Psoas muscle (tissue), 8 donors: ENCODE data around the gene STT3B. TPM values are rescaled to one million over a fixed set of nuclear protein-coding genes. Genes with fewer than 3 reads are reported as not detected.
"Not testable (repeated sequence)": the region's sequence is repeated elsewhere in the genome, so short reads cannot be mapped to it uniquely, and the experiment has no call there.

Experiments
- ATAC-seq, 4 donors: fragments of 200-7000 bp; cut with Tn5 transposase; one replicate each; pipeline ENCODE4 v1.9.1; 2020; ENCODE audit warnings: moderate library complexity in 3 of 4, mild to moderate bottlenecking in 2 of 4
- DNase-seq, 2 donors: peaks; one replicate each; pipeline ENCODE4 v3.0.0-alpha.2; 2020
- H3K27ac ChIP-seq: fragments of 200-600 bp; one replicate; pipeline ENCODE4 v1.8.0; 2022
- H3K27me3 ChIP-seq, 3 donors: fragments of 200-600 bp in 1 of 3; one replicate each; pipeline versions ENCODE4 v1.6.1 to v1.8.0; 2013 to 2022; ENCODE audit warnings: low read length in 2 of 3, mild to moderate bottlenecking in 2 of 3, moderate library complexity in 1 of 3; ENCODE audit not compliant: insufficient read depth in 3 of 3
- H3K36me3 ChIP-seq, 2 donors: fragments of 200-600 bp in 1 of 2; one replicate each; pipeline versions ENCODE4 v1.6.1 to v1.8.0; 2013 to 2022; ENCODE audit warnings: low read depth in 1 of 2, mild to moderate bottlenecking in 1 of 2, moderate library complexity in 1 of 2; ENCODE audit not compliant: insufficient read depth in 1 of 2
- H3K4me1 ChIP-seq: fragments of 200-600 bp; one replicate; pipeline ENCODE4 v1.8.0; 2022
- H3K4me3 ChIP-seq: fragments of 200-600 bp; one replicate; pipeline ENCODE4 v1.8.0; 2022; ENCODE audit warnings: mild to moderate bottlenecking
- H3K9me3 ChIP-seq: fragments of 200-600 bp; one replicate; pipeline ENCODE4 v1.8.0; 2022
- CTCF ChIP-seq: fragments of 200-600 bp; IDR thresholded peaks from one replicate; pipeline ENCODE4 v1.8.0; 2022; ENCODE audit warnings: antibody characterized with exemption
- WGBS, 3 donors: extraction: QIAGEN DNeasy Blood & Tissue Kit; methylation state at CpG; one replicate each; pipeline versions ENCODE4 v1.1.6 to v1.1.7; 2013; 5-methylcytosine and 5-hydroxymethylcytosine counted together
- intact Hi-C, 2 donors: fragments of 100-400 bp; cut with DNase I; formaldehyde crosslinking; loops; one replicate each; pipeline versions ENCODE4 v1.11.0 to v1.14.2; 2022
- polyA plus RNA-seq, 3 donors: library from polyadenylated mRNA; stranded (reverse); fragments of 200-250 nt; gene quantifications; one replicate each; pipeline ENCODE4 v1.2.3, GENCODE V29; 2013
- total RNA-seq, 4 donors: library from RNA; stranded (reverse); fragmentation: NEBNext Ultra II Directional in 2 of 4; extraction: Animal tissue kit (Norgen Biotek cat#: 25700) in 2 of 4; gene quantifications; one replicate each; pipeline versions ENCODE4 v1.2.1 to v1.2.4, GENCODE V29; 2021 to 2023
- donor health status: healthy with polysubstance abuse.
- donor health status: DM: no; HTN: no; CAD: no; lungs with moderate emphysema.
- donor health status: Bipolar disorder and iron deficiency.
- donor health status: healthy.
- donor health status: DM: yes; HTN: yes; CAD: no.
- donor health status: DM: no; HTN: no; CAD: no.
- donor health status: DM: no; HTN: no; CAD: no.
- donor health status: DM: yes; HTN: yes; CAD: no.

STT3B gene
- total and polyA plus RNA-seq, 7 donors = 33.8 to 95.5 (median 56.9) TPM

DNA sequence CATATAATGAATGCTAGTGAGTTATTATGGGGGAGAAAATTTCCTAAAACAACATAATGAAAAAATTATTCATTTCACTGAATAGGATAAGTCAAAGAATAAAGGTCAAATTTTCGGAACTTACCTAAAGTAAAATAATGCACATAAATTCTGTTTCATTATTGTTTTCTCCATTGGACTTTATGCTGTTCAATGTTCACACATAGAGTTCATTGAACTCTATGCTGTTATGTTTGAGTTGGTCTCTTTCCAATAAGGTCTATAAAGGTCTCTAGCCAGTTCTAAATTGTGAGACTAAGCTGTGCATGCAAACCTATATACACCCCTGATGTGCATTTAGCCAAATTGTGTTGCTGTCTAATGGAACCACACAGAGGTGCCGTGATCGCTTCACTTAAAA is 28.5 kb upstream of the STT3B start:
- H3K4me1 ChIP-seq = no peaks in the 10 kb centered on the region
- intact Hi-C loops = no loop called here
- TF ChIP-seq CTCF = no peak
- ATAC-seq = no peak
- no peaks in the 10 kb centered on the region for H3K9me3 ChIP-seq
- no peaks in the 10 kb centered on the region for H3K36me3 ChIP-seq
- H3K27ac ChIP-seq = no peak overlapping the region
- DNase-seq = no peak
- peaks cover 0 to 3% (median 2%) of the 10 kb centered on the region in 3 donors for H3K27me3 ChIP-seq
- WGBS, 3 donors = 95 to 98% (median 96%) methylated on average over 3 of the region's 3 CpGs
- no peak overlapping the region for H3K4me3 ChIP-seq

DNA sequence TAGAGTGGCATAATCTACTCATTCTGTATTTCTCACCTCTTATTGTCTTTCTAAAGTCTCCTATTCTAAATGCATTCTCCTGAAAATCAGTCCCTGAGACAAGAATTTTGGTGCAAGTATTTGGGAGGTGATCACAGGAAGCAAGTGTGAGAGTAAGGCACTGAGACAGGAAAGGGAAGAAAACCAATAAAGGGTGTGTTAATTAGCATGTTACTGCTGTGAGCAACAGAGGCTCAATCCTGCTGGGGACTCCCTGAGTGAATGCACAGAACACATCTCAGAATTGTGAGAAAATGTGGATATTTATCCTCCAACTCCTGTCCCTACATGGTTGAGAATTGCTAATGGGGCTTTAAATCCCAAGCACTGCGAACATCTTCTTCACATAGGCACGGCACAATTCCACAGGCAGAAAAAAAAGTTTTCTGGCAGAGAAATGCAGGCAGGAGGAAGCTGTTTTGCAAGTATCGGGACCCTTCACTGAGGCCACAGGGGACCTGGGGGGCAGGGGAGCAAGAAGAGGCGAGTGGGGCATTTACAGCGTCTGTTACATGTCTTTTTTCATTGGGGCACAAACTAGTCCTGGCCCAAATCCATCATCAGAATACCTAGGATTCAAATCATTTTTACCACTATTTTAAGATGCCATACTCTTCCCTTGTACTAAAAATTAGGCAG is 27.2 kb upstream of the STT3B start:
- DNase-seq (no peak), ATAC-seq (no peak)
- H3K27ac ChIP-seq = no peak overlapping the region
- H3K4me3 ChIP-seq = no peak overlapping the region
- H3K36me3 ChIP-seq = no peaks in the 10 kb centered on the region
- no peaks in the 10 kb centered on the region for H3K4me1 ChIP-seq
- intact Hi-C loops = no loop called here
- WGBS, 3 donors = 38 to 40% (median 38%) methylated on average over 5 of the region's 5 CpGs
- no peaks in the 10 kb centered on the region for H3K9me3 ChIP-seq
- H3K27me3 ChIP-seq = peaks cover 0 to 3% (median 2%) of the 10 kb centered on the region in 3 donors
- TF ChIP-seq CTCF = no peak

GRCh38 chr3:31506515-31506914 is 26.2 kb upstream of the STT3B start:
- DNase-seq, H3K27ac ChIP-seq, H3K4me3 ChIP-seq, H3K36me3 ChIP-seq, intact Hi-C loops, H3K27me3 ChIP-seq, ATAC-seq, H3K9me3 ChIP-seq, H3K4me1 ChIP-seq: not testable (repeated sequence)
- WGBS, 3 donors = 79 to 83% (median 83%) methylated on average over 7 of the region's 7 CpGs

GRCh38 chr3:31508452-31509146 is 24.1 kb upstream of the STT3B start:
- WGBS, 3 donors = 79 to 85% (median 82%) methylated on average over 2 of the region's 2 CpGs
- no peaks in the 10 kb centered on the region for H3K36me3 ChIP-seq
- H3K4me1 ChIP-seq = no peaks in the 10 kb centered on the region
- no peak for TF ChIP-seq CTCF
- H3K27me3 ChIP-seq = peaks cover 0 to 3% (median 0%) of the 10 kb centered on the region in 3 donors
- H3K27ac ChIP-seq = no peak overlapping the region
- H3K4me3 ChIP-seq = no peak overlapping the region
- H3K9me3 ChIP-seq = no peaks in the 10 kb centered on the region
- DNase-seq (no peak), ATAC-seq (no peak)
- intact Hi-C loops = no loop called here

- no peak for DNase-seq
- no peaks in the 10 kb centered on the region for H3K36me3 ChIP-seq
- H3K27me3 ChIP-seq = peaks cover 0 to 3% (median 0%) of the 10 kb centered on the region in 3 donors
- H3K27ac ChIP-seq = no peak overlapping the region
- H3K4me1 ChIP-seq = no peaks in the 10 kb centered on the region
- H3K4me3 ChIP-seq = no peak overlapping the region
- TF ChIP-seq CTCF = no peak
- H3K9me3 ChIP-seq = no peaks in the 10 kb centered on the region
- WGBS, 3 donors = 81 to 100% (median 88%) methylated on average over 1 of the region's 1 CpG
- ATAC-seq = no peak
- intact Hi-C loops = no loop called here
Observed at GRCh38 chr3:31509147-31509728, 23.5 kb upstream of the STT3B start.
